ENCODE results near the gene GNPTG.

Gene GNPTG

DNA sequence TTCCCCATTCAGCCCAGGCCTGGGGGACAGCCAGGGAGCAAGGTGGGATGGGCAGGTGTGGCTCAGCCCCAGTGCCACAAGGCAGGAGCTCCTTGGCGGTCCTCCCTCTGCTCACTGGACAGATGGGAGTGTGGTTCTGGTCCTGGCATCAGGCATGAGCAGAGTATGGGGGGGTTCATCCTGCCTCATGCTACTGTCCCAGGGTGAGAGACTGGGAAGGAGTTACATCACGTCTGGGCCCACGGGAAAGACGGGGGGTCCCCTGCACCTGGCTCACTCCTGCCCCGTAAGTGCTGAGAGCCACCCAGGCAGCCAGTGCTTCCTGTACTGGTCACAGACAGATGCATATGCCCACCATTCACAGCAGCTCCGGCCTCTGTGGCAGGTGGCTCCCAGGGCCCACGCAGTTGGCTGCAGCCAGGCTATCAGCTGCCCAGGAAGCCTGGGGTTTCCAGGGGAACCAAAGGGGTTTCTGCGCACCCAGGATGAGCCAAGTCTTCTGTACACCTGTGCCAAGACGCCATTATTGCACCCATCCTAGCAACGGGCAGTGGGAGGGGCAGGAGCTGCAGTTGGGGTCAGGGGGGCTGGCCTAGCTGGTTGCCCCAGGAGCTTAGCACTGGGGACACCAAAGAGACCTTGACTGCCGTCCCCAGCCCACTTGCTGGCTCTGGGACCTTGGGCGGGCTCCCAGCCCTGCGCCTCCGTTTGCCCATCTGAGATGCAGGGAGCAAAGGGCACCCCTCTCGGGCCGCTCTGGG is 16.3 kb upstream of the GNPTG start:
- DNase-seq: no peak

DNA sequence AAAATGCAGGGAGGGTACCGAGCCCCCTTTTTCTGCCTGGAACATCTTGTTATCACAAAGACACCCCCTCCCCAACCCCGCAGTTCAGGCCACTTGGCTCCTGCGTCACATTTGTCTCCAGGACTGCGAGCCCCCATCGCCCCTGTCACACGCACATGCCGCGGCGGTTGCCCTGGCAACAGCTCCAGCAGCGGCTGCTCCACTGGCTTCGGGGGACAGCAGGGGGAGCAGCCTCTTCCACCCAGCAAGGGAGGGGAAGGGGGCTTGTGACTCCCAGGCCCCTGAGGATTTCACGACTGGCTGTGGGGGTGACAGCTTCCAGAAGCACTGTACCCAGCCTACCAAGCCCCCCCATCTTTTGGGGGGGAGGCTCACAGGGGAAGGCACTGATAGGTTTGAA is 15.7 kb upstream of the GNPTG start:
- no peak for DNase-seq

DNA sequence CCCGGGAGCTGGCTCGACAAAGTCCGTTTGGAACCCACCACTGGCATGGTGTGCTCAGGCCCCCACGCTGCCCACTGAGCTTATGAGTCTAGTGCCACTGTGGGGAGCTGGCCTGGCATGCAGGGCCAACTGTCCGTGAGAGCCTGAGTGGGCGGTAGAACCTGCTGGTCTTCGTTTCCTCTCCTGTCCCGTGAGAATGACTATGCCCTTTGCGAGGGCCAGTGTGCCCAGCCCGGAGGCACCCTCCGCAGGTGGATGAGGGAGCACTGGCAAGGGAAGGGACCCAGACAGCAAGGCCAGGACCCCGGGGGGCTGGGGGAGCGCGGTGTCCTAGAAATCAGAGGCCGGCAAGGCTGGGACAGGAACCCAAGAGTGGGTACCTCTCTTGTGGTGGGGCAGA is 15.1 kb upstream of the GNPTG start:
- no peak for DNase-seq

DNA sequence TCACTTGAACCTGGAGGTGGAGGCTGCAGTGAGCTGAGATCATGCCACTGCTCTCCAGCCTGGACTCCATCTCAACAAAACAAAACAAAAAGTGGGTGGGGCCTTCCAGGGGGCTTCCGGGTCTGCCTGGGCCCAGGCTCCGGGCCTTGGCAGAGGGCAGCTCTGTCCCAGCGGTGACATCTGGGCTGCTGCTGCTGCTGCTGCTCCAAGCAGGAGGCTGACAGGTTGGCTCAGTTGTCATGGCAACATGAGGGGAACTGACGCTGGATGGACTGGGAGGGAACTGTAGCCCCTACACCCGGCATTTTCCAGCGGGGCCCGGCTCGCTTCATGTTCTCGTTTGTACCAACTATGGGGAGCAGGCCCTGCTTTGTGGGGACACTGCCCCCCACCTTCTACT is 14.2 kb upstream of the GNPTG start:
- no peak for DNase-seq

DNA sequence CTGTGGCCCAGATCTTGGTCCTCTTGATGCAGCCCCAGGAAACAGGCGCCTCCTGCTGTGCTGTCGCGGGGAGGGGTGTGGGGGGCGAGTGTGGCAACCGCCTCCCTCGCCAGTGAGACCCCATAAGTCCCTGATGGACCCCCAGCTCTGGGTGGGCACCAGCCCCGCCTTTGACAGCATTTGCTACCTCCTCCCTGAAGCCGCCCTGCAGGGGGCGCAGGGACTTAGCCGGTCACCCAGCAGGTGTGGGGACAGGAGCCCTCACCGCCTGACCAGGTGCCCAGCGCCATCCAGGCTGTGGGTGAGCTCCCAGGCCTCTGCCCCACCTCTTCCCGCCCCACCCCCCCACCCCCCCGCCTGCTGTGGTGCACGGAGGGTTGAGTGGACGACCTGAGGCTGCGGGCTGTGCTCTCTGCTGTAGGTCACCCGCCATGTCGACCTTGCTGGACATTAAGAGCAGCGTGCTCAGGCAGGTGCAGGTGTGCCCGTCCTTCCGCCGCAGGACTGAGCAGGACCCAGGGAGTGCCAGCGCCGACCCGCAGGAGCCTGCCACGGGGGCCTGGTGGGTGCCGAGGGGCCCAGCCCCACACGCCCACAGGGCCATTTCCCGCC is 13.5 kb upstream of the GNPTG start:
- DNase-seq: no peak

DNA sequence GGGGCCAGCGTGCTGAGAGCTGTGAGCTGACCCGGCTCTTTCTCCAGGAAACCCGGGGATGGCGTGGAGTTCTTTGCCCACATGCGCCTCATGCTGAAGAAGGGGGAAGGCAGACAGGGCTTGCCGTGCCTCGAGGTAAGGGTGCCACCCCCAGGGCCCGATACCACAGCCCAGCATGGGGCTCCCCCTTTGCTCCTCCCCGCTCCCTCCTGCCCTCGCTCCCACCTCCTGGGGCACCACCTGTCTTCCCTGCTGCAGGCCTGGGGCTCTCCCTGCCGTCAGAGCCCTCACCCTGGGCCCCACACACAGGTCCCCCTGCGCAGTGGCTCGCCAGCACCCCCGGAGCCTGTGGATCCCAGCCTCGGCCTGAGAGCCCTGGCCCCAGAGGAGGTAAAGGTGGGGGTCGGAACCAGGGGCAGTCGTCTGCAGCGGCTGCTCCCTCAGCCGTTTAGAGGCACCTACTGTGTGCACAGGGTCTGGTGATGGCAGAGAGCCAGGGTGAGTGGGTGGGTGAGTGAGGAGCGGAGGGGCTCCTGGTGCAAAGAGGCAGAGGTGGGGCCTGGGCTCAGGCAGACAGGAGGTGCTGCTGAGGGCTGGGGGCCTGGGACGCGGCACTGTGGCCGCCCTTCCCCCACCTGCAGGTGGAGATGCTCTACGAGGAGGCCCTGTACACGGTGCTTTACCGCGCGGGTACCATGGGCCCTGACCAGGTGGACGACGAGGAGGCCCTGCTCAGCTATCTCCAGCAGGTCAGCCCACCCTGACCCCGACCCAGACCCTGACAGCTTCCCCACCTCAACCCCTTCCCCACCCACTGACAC is 12.7 kb upstream of the GNPTG start:
- no peak for DNase-seq

DNA sequence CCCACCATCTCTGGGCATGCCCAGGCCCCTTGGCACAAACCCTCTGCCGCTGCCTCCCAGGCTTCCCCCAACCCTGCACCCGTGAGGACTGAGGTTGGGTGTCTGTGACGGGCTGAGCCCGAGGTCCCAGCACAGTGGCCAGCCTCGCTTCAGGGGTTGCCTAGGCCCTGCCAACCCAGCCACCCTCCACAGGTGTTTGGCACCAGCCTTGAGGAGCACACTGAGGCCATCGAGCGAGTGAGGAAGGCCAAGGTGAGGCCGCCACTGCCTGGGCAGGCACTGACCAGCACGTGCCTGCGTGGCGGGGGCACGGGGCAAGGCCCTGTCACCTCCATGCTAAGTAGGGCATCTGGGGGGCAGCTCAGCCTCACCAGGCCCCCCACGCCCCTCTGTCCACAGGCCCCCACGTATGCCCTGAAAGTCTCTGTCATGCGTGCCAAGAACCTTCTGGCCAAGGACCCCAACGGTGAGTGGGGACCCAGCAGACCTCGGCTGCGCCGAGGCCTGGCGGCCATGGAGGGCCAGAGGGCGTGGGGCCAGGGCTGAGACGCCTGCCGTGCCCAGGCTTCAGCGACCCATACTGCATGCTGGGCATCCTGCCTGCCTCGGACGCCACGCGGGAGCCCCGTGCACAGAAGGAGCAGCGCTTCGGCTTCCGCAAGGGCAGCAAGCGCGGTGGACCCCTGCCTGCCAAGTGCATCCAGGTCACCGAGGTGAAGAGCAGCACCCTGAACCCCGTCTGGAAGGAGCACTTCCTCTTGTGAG is 10.8 kb upstream of the GNPTG start:
- DNase-seq: no peak

DNA sequence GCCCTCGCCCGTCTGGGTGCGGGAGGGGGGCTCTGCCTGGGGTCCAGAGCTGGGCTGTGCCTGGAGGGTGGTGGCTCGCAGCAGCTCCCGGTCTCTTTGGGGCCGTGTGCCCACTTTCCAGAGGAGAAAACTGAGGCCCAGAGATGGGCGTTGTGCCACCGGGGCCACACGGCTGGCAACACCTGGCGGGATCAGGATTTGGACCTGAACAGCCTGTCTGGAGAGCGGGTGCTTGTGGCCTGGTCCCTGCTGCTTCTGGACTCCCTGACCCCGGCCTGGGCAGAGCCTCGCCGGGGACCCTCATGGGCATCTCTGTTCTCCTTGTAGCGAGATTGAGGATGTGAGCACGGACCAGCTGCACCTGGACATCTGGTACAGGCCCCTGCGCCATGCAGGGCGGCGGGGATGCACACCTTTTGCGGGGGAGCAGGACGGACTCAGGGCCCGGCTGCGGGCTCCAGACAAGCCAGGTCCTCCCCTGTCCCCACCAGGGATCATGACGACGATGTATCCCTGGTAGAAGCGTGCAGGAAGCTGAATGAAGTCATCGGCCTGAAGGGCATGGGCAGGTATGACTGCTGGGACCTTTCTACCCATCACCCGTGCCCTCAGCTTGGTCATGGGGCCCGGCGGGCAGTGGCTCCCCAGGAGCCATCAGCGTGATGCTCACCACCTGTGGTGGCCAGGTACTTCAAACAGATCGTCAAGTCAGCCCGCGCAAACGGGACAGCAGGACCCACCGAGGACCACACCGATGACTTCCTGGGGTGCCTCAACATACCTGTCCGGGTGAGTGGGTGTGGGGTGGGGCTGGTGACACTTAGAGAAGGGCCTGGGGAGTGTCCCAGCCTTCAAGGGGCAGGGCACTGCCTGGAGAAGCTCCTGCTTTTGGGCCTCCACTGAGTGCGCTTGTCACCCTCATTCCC is 10.0 kb upstream of the GNPTG start:
- no peak for DNase-seq

DNA sequence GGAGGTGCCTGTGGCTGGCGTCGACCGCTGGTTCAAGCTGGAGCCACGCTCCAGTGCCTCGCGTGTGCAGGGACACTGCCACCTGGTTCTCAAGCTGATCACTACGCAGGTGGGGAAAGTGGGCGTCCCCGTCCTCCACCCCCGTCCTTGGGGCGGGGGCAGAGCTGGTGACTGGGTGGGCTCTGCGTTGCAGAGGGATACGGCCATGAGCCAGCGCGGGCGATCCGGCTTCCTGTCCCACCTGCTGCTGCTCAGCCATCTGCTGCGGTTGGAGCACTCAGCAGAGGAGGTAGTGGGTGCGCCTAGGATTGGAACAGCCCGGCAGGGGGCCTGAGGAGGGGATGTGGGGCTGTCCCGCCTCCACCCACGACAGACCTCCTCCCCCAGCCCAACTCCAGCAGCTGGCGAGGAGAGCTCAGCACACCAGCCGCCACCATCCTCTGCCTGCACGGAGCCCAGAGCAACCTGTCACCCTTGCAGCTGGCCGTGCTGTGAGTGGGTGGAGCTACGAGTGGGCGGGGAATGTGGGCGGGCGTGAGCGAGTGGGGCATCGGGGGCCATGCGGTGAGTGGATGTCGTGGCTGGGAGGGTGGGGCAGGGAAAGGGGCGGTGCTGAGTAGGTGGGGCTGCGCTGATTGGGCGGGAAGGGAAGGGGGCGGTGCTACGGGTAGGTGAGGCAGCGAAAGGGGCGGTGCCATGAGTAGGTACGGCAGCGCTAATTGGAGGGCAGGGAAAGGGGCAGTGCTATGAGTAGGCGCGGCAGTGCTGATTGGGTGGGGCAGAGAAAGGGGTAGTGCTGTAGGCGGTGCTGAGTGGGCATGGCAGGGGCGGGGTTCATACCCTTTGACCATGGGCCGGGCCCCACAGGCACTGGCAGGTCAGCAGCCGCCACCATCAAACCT is 9.0 kb upstream of the GNPTG start:
- no peak for DNase-seq

DNA sequence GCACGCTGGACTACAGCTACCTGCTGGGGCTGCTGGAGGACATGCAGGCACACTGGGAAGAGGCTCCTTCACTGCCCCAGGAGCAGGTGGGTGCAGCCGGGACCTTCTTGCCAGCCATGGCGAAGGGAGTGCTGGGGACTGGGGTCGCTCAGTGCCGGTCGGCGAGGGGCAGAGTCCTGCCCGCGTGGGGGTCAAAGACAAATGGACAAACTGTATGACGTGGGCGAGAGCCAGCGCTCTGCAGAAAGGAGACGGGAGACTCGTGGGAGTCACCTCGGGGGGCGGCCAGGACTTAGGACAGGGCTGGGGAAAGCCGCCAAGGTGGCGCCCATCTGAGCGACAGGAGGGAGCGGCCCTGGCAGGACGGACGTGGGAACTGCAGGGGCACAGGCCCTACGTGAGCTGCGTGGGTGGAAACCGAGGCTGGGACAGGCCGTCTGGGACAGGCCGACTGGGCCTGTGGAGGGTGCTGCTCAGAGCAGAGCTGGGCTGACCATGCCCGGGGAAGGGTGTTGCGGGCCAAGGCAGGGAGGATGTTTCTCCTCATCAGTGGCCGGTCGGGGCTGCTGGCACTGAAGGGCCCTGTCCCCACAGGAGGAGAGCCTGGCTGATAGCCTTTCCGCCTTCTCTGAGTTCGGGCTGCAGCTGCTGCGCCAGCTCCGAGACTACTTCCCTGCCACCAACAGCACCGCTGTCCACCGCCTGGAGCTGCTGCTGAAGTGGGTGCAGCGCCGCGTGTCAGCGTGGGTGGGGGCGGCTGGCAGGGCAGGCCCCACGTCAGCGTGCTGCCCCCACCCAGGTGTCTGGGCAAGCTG is 8.1 kb upstream of the GNPTG start:
- no peak for DNase-seq

DNA sequence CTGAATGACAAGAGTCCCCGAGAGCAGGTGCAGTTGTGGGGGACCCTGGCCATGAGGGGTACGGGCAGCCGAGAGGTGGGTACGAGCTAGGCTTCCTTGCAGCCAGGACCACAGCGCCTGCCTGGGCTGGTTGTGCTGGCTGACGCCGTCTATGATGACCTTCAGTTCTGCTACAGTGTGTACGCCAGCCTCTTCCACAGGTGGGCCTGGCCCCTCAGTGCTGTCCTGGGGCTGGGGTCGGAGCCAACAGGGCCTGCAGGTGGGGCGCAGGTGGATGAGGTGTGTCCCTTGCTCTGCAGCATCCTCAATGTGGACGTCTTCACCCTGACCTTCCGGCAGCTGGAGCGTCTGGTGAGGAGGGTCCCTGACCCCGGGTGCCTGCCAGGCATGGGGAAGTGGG is 7.2 kb upstream of the GNPTG start:
- no peak for DNase-seq

DNA sequence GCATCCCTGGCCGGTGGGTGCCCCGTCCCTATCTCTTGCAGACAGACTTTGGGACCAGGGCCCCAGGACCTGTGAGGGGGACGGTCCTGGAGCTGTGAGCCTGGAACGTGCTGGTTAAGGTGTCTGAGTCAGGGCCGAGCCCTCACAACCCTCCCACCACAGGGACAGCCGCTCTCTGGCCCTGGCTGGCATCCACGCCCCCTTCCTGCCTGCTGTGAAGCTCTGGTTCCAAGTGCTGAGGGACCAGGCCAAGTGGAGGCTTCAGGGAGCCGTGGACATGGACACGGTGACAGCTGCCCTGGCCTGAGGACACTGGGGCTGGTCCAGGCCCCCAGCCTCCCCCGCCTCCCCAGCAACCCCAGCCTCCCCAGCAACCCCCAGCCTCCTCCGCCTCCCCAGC is 6.6 kb upstream of the GNPTG start:
- no peak for DNase-seq

DNA sequence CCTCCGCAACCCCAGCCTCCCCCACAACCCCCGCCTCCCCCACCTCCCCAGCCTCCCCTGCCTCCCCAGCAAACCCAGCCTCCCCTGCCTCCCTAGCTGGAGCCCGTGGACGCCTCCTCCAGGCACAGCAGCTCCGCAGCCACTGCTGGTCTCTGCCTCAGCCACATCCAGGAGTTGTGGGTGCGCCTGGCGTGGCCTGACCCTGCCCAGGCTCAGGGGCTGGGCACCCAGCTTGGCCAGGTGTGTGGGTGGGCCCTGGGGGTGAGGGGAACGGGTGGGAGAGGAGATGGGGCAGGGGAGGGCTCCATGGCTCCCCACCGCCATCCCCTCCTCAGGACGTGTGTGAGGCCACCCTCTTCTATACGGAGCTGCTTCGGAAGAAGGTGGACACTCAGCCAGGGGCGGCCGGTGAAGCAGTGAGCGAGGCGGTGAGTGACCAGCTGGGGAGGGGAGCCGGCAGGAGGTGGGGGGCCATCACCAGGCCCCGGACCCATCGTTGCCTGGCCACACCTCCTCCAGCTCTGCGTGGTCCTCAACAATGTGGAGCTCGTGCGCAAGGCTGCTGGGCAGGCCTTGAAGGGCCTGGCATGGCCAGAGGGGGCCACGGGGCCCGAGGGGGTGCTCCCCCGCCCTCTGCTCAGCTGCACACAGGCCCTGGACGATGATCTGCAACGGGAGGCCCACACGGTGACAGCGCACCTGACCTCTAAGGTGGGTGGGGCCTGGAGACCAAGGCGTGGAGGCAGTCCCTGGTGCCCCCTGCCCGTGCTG is 5.9 kb upstream of the GNPTG start:
- DNase-seq: no peak

DNA sequence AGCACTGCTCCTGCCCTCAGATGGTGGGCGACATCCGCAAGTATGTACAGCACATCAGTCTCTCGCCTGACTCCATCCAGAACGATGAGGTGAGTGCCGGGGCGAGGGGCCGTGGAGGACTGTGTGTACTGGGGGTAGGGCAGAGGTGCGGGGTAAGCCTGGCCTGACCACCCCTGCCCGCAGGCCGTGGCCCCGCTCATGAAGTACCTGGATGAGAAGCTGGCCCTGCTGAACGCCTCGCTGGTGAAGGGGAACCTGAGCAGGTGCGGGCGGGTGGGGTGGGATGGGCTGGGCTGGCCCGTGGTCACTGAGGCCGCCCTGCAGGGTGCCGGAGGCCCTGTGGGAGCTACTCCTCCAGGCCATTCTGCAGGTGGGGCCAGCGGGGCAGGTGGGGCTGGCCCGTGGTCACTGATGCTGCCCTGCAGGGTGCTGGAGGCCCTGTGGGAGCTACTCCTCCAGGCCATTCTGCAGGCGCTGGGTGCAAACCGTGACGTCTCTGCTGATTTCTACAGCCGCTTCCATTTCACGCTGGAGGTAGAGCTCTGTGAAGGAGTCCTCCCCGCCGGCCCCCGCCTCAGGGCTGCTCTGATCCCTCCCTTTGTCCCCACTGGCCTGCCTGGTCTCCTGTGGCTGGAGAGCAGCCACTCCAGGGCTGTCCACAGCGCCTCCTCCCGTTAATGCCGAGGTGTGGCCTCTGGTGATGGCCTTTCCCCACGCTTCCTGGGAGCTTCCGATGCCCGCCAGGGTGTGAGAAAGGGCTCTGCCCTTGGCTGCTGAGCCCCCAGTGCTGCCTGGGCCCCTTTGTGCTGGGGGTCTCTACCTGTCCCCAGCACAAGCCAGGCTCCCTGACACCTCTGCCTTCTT is 5.1 kb upstream of the GNPTG start:
- DNase-seq: no peak

DNA sequence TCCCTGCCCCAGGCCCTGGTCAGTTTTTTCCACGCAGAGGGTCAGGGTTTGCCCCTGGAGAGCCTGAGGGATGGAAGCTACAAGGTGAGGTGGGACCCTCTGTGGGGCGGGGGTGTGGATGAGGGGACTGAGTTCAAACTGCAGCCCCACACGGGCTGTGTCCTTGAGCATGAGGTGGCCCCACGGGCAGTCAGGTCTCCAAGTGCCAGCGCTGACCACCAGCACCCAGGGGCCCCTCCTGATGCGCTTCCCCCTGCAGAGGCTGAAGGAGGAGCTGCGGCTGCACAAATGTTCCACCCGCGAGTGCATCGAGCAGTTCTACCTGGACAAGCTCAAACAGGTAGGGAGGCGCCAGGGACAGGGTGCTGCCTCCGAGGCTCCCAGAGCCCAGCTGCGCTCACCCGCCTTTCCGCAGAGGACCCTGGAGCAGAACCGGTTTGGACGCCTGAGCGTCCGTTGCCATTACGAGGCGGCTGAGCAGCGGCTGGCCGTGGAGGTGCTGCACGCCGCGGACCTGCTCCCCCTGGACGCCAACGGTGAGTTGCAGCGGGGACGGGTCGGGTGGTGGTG is 4.4 kb upstream of the GNPTG start:
- no peak for DNase-seq

DNA sequence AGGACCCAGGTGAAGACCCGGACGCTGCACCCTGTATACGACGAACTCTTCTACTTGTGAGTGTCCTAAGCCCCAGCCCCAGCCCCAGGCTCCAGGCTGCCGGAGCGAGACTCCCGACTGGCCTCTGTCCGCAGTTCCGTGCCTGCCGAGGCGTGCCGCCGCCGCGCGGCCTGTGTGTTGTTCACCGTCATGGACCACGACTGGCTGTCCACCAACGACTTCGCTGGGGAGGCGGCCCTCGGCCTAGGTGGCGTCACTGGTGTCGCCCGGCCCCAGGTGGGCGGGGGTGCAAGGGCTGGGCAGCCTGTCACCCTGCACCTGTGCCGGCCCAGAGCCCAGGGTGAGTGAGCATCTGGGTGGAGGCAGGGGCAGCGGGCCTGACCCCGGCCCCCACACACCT is 3.8 kb upstream of the GNPTG start:
- no peak for DNase-seq

DNA sequence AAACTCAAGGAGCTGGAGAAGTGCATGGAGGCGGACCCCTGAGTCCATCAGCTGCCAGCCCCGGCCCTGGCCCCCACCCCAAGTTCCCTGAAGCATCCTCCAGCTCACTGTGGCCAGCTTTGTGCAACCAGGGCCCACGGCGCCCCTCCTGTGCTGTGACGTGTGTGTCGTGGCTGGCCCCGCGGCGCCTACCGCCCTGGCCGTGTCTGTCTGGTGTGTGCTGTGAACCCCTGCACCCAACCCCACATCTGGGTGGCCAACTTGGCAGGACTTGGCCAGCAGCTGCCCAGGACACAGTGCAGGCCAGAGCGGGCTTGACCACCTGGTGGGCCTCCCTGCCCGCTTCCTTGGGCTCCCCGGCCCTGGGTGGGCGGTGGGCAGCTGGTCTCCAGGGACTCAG is 3.3 kb upstream of the GNPTG start:
- DNase-seq: no peak

DNA sequence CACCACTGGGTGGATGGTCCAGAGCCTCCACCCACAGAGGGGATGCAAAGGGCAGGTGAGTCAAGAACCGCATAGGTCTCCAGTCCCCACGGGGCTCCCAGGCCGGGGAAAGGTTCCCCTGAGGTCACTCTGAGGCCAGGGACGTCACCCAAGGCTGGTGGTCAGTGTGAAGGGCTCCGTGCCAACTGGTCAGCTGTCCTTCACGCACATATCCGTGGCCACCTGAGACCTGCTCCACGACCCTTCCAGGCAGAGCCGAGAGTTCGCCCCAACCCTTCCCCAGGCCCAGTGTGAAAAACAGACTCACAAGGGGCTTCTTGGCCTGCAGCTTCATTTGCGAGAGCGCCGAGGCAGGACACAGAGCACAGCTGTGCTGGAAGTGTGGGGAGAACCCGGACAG is 2.8 kb upstream of the GNPTG start:
- DNase-seq: no peak

Data from cortex of kidney (tissue), 1 donor.